ENCODE results near the gene DALRD3. TPM values are rescaled to one million over a fixed set of nuclear protein-coding genes. Genes with fewer than 3 reads are reported as not detected.

DALRD3 gene
- total and polyA plus RNA-seq, 9 donors, result 21.4 to 39.7 (median 27.8) TPM

GRCh38 chr3:49022688-49023171, 4.3 kb upstream of the DALRD3 start:
- Histone ChIP-seq H3K27ac (ENCODE audit: low read length) (peak overlapping the region; percentile 99), H3K9me3 (replicated peaks; ENCODE audit: control insufficient read depth, low read depth, low read length) (no peaks in the 10 kb centered on the region), H3K4me3 (ENCODE audit: low read length) (peak overlapping the region; percentile 95), H3K4me1 (ENCODE audit: control insufficient read depth, insufficient read depth, low read length) (peaks cover 43% of the 10 kb centered on the region), H3K36me3 (ENCODE audit: control insufficient read depth, insufficient read depth, low read length) (peaks cover 49% of the 10 kb centered on the region), H3K27me3 (ENCODE audit: control insufficient read depth, insufficient read depth, low read length) (no peaks in the 10 kb centered on the region)
- DNase-seq, result peak; percentile 27
- 50% methylated on average over 6 of the region's 12 CpGs for WGBS (ENCODE audit: insufficient coverage)

GRCh38 chr3:49021813-49022687, 3.7 kb upstream of the DALRD3 start, which contains the start of gene NDUFAF3:
Gene NDUFAF3 (plus strand): TSS chr3:49022121. CDS start chr3:49022145, 24 bp downstream.
- peak; percentile 97 for DNase-seq
- Histone ChIP-seq H3K4me3 (ENCODE audit: low read length) (peak within 1 kb of the TSS; percentile 95), H3K27me3 (ENCODE audit: control insufficient read depth, insufficient read depth, low read length) (no peaks in the 10 kb centered on the region), H3K36me3 (ENCODE audit: control insufficient read depth, insufficient read depth, low read length) (peaks cover 42% of the 10 kb centered on the region), H3K4me1 (ENCODE audit: control insufficient read depth, insufficient read depth, low read length) (peaks cover 45% of the 10 kb centered on the region), H3K27ac (ENCODE audit: low read length) (peak within 1 kb of the TSS; percentile 99), H3K9me3 (replicated peaks; ENCODE audit: control insufficient read depth, low read depth, low read length) (no peaks in the 10 kb centered on the region)
- 0% methylated on average over 83 of the region's 83 CpGs for WGBS (ENCODE audit: insufficient coverage)

GRCh38 chr3:49021213-49021812, 2.9 kb upstream of the DALRD3 start:
- under 1% methylated on average over 60 of the region's 60 CpGs for WGBS (ENCODE audit: insufficient coverage)
- H3K36me3 ChIP-seq (ENCODE audit: control insufficient read depth, insufficient read depth, low read length), result peaks cover 41% of the 10 kb centered on the region
- no peaks in the 10 kb centered on the region for H3K27me3 ChIP-seq (ENCODE audit: control insufficient read depth, insufficient read depth, low read length)
- H3K27ac ChIP-seq (ENCODE audit: low read length), result peak overlapping the region; percentile 99
- peak overlapping the region; percentile 95 for H3K4me3 ChIP-seq (ENCODE audit: low read length)
- H3K9me3 ChIP-seq (replicated peaks; ENCODE audit: control insufficient read depth, low read depth, low read length), result no peaks in the 10 kb centered on the region
- DNase-seq, result peak; percentile 99
- peaks cover 45% of the 10 kb centered on the region for H3K4me1 ChIP-seq (ENCODE audit: control insufficient read depth, insufficient read depth, low read length)

DNA sequence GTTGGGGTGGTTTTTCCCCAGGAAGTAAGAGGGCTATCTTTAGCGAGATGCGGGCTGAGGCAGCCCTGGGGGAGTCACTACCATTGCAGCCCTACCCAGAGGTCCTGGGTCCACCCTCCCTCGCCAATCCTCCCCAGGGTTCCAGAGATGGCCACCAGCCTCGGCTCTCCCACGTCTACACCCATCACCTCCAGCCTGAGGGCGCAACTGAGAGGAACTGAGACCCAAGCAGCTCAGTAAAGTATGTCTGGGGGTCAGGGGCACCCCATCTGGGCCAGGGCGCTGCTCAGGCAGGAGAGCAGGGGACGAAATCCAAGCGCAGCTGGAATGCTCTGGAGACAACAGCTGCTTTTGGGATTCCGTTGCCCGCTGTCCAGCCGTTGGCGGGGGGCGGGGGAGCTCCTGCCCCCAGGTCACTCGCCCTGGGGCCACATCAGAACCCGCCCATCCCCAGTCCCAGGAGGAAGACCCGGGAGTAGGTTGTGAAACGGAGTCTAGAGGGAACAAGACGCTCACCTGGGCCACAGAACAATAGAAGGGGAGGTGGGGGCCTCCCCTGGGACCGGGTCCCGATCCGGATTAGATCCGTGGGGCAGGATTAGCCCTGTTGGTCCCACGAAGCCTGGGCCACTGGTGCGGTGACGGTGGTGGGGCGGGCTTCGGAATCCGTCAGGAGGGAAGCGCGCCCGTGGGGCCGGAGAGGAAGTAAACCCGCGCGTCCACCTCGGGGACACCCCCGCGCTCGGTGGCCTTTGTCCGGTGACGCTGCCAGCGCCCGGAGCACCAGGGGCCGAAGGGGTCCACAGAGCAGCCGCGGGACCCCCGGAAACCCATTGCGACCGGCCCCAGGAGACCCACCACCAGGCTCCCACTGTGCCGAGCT, 2.2 kb upstream of the DALRD3 start:
- Histone ChIP-seq H3K4me1 (ENCODE audit: control insufficient read depth, insufficient read depth, low read length) (peaks cover 44% of the 10 kb centered on the region), H3K9me3 (replicated peaks; ENCODE audit: control insufficient read depth, low read depth, low read length) (no peaks in the 10 kb centered on the region)
- under 1% methylated on average over 40 of the region's 51 CpGs for WGBS (ENCODE audit: insufficient coverage)

DNA sequence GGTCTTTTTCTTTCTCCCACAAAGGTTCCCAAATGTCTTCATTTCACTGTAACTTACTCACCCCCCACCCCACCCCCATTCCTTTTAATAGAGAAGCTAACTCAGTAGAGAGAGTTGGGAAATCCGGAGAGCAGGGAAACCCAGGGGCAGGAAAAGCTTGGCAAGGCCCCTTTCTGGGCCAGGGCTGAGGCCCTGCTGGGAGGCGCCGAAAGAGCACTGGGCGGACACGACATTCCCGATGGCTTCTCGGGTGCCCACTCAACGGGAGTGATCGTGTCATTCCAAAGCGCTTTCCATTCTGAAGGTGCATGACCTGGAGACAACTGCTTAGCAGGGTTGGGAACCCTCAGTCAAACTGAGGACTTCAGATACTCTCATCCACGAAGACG, 1.6 kb upstream of the DALRD3 start:
- Histone ChIP-seq H3K4me3 (ENCODE audit: low read length) (peak overlapping the region; percentile 95), H3K4me1 (ENCODE audit: control insufficient read depth, insufficient read depth, low read length) (peaks cover 39% of the 10 kb centered on the region), H3K27ac (ENCODE audit: low read length) (peak overlapping the region; percentile 99)

More for the DNA sequence above, 2.2 kb upstream of the DALRD3 start:
- Histone ChIP-seq H3K36me3 (ENCODE audit: control insufficient read depth, insufficient read depth, low read length) (peaks cover 41% of the 10 kb centered on the region), H3K27me3 (ENCODE audit: control insufficient read depth, insufficient read depth, low read length) (no peaks in the 10 kb centered on the region), H3K4me3 (ENCODE audit: low read length) (peak overlapping the region; percentile 95), H3K27ac (ENCODE audit: low read length) (peak overlapping the region; percentile 99)
- peak; percentile 49 for DNase-seq

GRCh38 chr3:49018707-49019006, 277 bp upstream of the DALRD3 start:
- Histone ChIP-seq H3K4me1 (ENCODE audit: control insufficient read depth, insufficient read depth, low read length) (peaks cover 44% of the 10 kb centered on the region), H3K27ac (ENCODE audit: low read length) (peak overlapping the region; percentile 75), H3K9me3 (replicated peaks; ENCODE audit: control insufficient read depth, low read depth, low read length) (no peaks in the 10 kb centered on the region), H3K4me3 (ENCODE audit: low read length) (peak overlapping the region; percentile 78), H3K36me3 (ENCODE audit: control insufficient read depth, insufficient read depth, low read length) (peaks cover 41% of the 10 kb centered on the region), H3K27me3 (ENCODE audit: control insufficient read depth, insufficient read depth, low read length) (no peaks in the 10 kb centered on the region)
- no peak for DNase-seq
- WGBS (ENCODE audit: insufficient coverage), result 0% methylated on average over 16 of the region's 18 CpGs

More for the DNA sequence above, 1.6 kb upstream of the DALRD3 start:
- 44% methylated on average over 9 of the region's 12 CpGs for WGBS (ENCODE audit: insufficient coverage)
- peaks cover 41% of the 10 kb centered on the region for H3K36me3 ChIP-seq (ENCODE audit: control insufficient read depth, insufficient read depth, low read length)
- DNase-seq, result peak; percentile 15
- H3K27me3 ChIP-seq (ENCODE audit: control insufficient read depth, insufficient read depth, low read length), result no peaks in the 10 kb centered on the region
- H3K9me3 ChIP-seq (replicated peaks; ENCODE audit: control insufficient read depth, low read depth, low read length), result no peaks in the 10 kb centered on the region

DNA sequence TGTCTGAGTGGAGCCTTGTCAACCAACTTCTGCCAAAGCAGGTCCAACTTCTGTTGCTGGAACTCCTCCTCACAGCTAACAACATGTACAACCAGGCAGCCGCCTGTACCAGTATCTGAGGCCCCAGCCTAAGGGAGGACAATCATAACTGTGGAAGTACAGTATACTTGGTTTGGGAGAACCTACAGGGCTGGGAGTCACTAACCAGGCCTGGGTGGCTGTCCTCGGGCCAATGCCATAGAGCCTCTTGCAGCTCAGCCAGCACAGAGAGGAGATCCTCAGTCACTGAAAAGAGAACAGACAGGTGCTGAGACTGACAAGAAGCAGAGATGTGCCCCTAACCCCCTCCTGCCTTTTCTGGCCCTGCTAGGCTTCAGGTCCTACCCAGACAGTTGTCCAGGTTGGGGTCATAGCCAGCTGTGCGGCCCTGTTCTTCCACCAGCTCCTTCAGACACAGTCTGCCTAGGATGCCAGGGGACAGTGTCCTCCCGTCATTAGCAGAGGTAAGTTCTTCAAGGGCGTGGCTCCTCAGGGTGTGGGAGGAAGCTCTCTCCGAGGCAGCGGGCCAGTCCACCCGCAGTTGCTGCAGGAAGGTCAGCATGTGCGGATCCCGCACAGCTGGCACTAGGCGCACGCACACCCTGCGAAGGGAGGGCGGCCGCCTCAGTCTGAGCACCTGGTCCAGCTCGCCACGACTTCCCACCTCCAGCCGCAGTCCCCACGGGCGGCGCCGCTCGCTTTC, 980 bp downstream of the DALRD3 start:
- Histone ChIP-seq H3K27ac (ENCODE audit: low read length) (no peak overlapping the region), H3K4me1 (ENCODE audit: control insufficient read depth, insufficient read depth, low read length) (peaks cover 47% of the 10 kb centered on the region), H3K9me3 (replicated peaks; ENCODE audit: control insufficient read depth, low read depth, low read length) (no peaks in the 10 kb centered on the region), H3K27me3 (ENCODE audit: control insufficient read depth, insufficient read depth, low read length) (no peaks in the 10 kb centered on the region), H3K4me3 (ENCODE audit: low read length) (peak overlapping the region; percentile 78), H3K36me3 (ENCODE audit: control insufficient read depth, insufficient read depth, low read length) (peaks cover 44% of the 10 kb centered on the region)
- WGBS (ENCODE audit: insufficient coverage), result 3% methylated on average over 17 of the region's 23 CpGs
- DNase-seq, result peak; percentile 28

- H3K4me1 ChIP-seq (ENCODE audit: control insufficient read depth, insufficient read depth, low read length), result peaks cover 51% of the 10 kb centered on the region
- H3K27me3 ChIP-seq (ENCODE audit: control insufficient read depth, insufficient read depth, low read length), result no peaks in the 10 kb centered on the region
- no peaks in the 10 kb centered on the region for H3K9me3 ChIP-seq (replicated peaks; ENCODE audit: control insufficient read depth, low read depth, low read length)
- DNase-seq, result peak; percentile 15
- no peak overlapping the region for H3K4me3 ChIP-seq (ENCODE audit: low read length)
- no peak overlapping the region for H3K27ac ChIP-seq (ENCODE audit: low read length)
- WGBS (ENCODE audit: insufficient coverage), result 100% methylated on average over 3 of the region's 6 CpGs
- H3K36me3 ChIP-seq (ENCODE audit: control insufficient read depth, insufficient read depth, low read length), result peaks cover 49% of the 10 kb centered on the region
Measured at GRCh38 chr3:49016414-49017228, 1.8 kb downstream of the DALRD3 start.

GRCh38 chr3:49015765-49016164, 2.6 kb downstream of the DALRD3 start:
- Histone ChIP-seq H3K36me3 (ENCODE audit: control insufficient read depth, insufficient read depth, low read length) (peaks cover 52% of the 10 kb centered on the region), H3K4me1 (ENCODE audit: control insufficient read depth, insufficient read depth, low read length) (peaks cover 51% of the 10 kb centered on the region), H3K9me3 (replicated peaks; ENCODE audit: control insufficient read depth, low read depth, low read length) (no peaks in the 10 kb centered on the region), H3K27me3 (ENCODE audit: control insufficient read depth, insufficient read depth, low read length) (no peaks in the 10 kb centered on the region), H3K4me3 (ENCODE audit: low read length) (no peak overlapping the region), H3K27ac (ENCODE audit: low read length) (no peak overlapping the region)
- no peak for DNase-seq
- WGBS (ENCODE audit: insufficient coverage), result 83% methylated on average over 1 of the region's 6 CpGs
